Endothelial cell (in vitro differentiated cells): ENCODE results near the gene ZBBX. TPM values are rescaled to one million over a fixed set of nuclear protein-coding genes. Genes with fewer than 3 reads are reported as not detected.

Experiments used
- DNase-seq: peaks from one replicate; pipeline ENCODE4 v3.0.0; 2021; ENCODE audit warnings: low spot score
- H3K27ac Mint-ChIP-seq: one replicate; pipeline ENCODE4 v1.8.0; 2021; ENCODE audit warnings: mixed read lengths, inconsistent platforms; ENCODE audit not compliant: unreplicated experiment
- H3K27me3 Mint-ChIP-seq: one replicate; pipeline ENCODE4 v1.8.0; 2021; ENCODE audit warnings: mild to moderate bottlenecking, moderate library complexity, mixed read lengths, inconsistent platforms; ENCODE audit not compliant: unreplicated experiment
- H3K36me3 Mint-ChIP-seq: one replicate; pipeline ENCODE4 v1.8.0; 2021; ENCODE audit warnings: mild to moderate bottlenecking, low read depth, mixed read lengths, inconsistent platforms; ENCODE audit not compliant: unreplicated experiment
- H3K4me1 Mint-ChIP-seq: one replicate; pipeline ENCODE4 v1.8.0; 2021; ENCODE audit warnings: mild to moderate bottlenecking, mixed read lengths, inconsistent platforms; ENCODE audit not compliant: unreplicated experiment
- H3K4me3 Mint-ChIP-seq: one replicate; pipeline ENCODE4 v1.8.0; 2021; ENCODE audit warnings: mild to moderate bottlenecking, mixed read lengths, inconsistent platforms; ENCODE audit not compliant: unreplicated experiment
- H3K9me3 Mint-ChIP-seq: one replicate; pipeline ENCODE4 v1.8.0; 2021; ENCODE audit warnings: mixed read lengths, inconsistent platforms; ENCODE audit not compliant: unreplicated experiment
- total RNA-seq: library from RNA; stranded (reverse); fragmentation: NEBNext Ultra II Directional; extraction: Animal tissue kit (Norgen Biotek cat#: 25700); gene quantifications from one replicate; pipeline ENCODE4 v1.2.1, GENCODE V29; 2021; ENCODE audit not compliant: unreplicated experiment
- TF ChIP-seq, protein P1 (sequence below): fragments of 200-600 bp; sonication (generic); IDR thresholded peaks from one replicate; pipeline ENCODE4 v1.5.0; 2021; ENCODE audit warnings: antibody characterized with exemption; ENCODE audit not compliant: unreplicated experiment

The ZBBX gene
- total RNA-seq, 1 donor from 2014 or later = 3.2 TPM

DNA sequence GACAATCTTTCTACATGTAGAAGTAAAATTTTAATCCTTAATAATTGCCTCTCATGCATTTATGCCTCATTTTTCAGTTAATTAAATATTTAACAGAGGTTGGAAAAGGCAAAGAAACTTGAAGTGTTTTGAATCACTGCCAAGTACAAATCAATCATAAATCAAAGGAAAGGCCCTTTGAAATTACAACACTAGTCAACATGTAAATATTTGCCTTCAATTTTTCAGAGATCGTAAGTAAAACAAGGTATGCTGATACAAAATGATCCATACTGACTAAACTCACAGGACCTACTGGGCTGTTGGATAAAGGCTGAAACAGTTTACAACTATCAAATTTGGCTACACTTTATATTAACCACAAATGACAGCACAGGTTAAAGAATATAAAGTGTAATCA lies 33.9 kb downstream of the ZBBX start:
- Mint-ChIP-seq H3K27ac (no peak overlapping the region), H3K9me3 (no peaks in the 10 kb centered on the region), H3K4me1 (no peaks in the 10 kb centered on the region), H3K36me3 (no peaks in the 10 kb centered on the region), H3K27me3 (no peaks in the 10 kb centered on the region), H3K4me3 (no peak overlapping the region)
- no peak for DNase-seq
- TF ChIP-seq, protein P1, sequence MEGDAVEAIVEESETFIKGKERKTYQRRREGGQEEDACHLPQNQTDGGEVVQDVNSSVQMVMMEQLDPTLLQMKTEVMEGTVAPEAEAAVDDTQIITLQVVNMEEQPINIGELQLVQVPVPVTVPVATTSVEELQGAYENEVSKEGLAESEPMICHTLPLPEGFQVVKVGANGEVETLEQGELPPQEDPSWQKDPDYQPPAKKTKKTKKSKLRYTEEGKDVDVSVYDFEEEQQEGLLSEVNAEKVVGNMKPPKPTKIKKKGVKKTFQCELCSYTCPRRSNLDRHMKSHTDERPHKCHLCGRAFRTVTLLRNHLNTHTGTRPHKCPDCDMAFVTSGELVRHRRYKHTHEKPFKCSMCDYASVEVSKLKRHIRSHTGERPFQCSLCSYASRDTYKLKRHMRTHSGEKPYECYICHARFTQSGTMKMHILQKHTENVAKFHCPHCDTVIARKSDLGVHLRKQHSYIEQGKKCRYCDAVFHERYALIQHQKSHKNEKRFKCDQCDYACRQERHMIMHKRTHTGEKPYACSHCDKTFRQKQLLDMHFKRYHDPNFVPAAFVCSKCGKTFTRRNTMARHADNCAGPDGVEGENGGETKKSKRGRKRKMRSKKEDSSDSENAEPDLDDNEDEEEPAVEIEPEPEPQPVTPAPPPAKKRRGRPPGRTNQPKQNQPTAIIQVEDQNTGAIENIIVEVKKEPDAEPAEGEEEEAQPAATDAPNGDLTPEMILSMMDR = no peak

DNA sequence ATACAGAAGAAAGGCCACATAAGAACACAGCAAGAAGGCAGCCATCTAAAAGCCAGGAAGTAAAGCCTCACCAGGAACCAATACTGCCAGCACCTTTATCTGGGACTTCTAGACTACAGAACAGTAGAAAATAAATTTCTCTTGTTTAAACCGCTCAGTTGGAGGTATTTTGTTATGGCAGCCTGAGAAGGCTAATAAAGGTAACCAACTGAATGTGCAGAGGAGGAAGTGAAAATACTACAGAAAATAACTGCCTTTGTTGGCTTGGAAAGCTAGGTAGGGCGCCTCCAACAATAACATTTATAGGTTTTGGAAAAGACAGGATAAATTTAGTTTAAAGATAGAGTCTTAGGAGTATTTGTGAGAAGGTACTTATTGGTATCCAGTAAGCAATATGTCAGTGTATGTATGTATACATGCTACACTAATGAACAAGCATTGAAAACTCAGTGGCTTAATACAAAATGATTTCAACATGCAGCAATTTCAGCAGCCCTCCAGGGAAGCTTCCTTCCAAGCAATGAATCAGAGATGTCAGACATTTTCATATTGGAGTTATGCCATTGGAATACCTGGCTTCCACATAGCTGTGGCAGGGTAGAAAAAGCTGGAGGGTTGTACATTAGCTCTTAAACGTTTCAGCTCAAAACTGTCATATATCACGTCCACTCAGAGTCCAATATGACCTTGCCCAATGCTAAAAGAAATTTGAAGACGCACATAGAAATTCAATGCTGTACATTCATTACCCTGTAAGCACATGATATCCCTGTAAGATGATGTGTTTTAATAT lies 48.9 kb downstream of the ZBBX start:
- Mint-ChIP-seq H3K27ac (no peak overlapping the region), H3K9me3 (no peaks in the 10 kb centered on the region), H3K36me3 (no peaks in the 10 kb centered on the region), H3K4me3 (no peak overlapping the region), H3K4me1 (no peaks in the 10 kb centered on the region), H3K27me3 (no peaks in the 10 kb centered on the region)
- DNase-seq = no peak
- TF ChIP-seq, protein P1 = no peak

DNA sequence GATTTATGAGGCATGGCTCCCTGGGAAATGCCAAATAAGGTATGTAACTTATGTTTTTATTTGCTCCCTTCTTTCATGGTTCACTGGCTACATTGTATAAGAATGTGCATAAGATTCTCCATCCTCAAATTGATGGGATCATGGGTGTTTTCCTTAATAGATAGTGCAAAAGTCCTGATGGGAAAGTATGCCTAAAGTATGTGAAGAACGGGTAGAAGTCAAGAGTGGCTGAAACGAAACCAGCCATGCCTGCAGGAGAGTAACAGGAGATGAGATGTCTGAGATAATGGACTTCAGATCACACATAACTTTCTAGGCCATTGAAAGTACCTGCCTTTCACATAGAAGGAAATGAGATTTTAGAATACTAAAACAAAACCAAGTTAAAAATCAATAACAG lies 56.5 kb downstream of the ZBBX start:
- H3K4me1 Mint-ChIP-seq = no peaks in the 10 kb centered on the region
- no peak for DNase-seq
- no peak overlapping the region for H3K27ac Mint-ChIP-seq
- H3K4me3 Mint-ChIP-seq = no peak overlapping the region
- TF ChIP-seq, protein P1 = no peak
- H3K27me3 Mint-ChIP-seq = no peaks in the 10 kb centered on the region
- H3K36me3 Mint-ChIP-seq = no peaks in the 10 kb centered on the region
- H3K9me3 Mint-ChIP-seq = no peaks in the 10 kb centered on the region

DNA sequence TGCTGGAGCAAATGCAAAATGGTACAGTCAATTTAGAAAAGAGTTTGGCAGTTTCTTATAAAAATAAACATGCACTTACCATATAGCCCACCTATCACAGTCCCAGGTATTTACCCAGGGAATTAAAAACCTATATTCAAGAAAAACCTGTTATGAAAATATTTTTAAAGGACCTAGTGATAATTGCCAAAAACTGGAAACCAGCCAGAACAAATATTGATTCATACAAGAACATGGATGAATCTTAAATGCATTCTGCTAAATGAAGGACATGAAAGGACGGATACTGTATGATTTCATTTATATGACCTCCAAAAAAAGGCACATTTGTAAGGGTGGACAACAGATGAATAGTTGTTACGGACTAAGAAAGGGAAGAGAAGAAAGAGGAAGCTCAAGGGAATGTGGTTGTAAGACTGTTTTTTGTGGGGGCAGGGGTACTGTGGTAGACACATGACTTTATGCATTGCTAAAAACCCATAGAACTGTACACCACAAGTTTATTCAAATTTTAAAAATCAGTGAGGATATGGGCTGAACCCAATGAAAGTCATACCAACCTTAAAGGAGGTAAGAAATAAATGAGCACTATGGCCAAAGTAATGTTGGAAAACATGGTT lies 61.0 kb downstream of the ZBBX start:
- Mint-ChIP-seq H3K4me1 (no peaks in the 10 kb centered on the region), H3K4me3 (no peak overlapping the region), H3K27me3 (no peaks in the 10 kb centered on the region), H3K27ac (no peak overlapping the region), H3K9me3 (no peaks in the 10 kb centered on the region), H3K36me3 (no peaks in the 10 kb centered on the region)
- TF ChIP-seq, protein P1 = no peak
- no peak for DNase-seq

DNA sequence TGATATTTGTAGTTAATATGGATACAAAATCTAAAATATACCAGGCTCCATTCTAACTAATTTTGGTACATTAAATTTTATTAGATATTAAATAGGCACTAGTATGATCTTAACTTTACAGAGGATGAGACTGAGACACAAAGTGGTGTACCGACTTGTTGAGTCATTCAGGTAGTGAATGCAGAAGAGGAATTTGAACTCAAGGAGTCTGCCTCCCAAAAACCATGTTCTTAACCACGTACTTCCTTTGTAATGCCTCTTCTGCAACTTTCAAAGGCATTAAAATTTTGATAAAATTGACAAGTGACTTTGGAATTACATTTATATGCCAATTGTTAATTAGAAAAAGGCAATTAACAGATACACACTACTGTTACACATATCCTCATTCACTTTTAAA lies 61.8 kb downstream of the ZBBX start:
- no peaks in the 10 kb centered on the region for H3K9me3 Mint-ChIP-seq
- no peak overlapping the region for H3K27ac Mint-ChIP-seq
- no peaks in the 10 kb centered on the region for H3K4me1 Mint-ChIP-seq
- no peaks in the 10 kb centered on the region for H3K27me3 Mint-ChIP-seq
- H3K36me3 Mint-ChIP-seq = no peaks in the 10 kb centered on the region
- DNase-seq = no peak
- TF ChIP-seq, protein P1 = no peak
- no peak overlapping the region for H3K4me3 Mint-ChIP-seq
